BE2C (cell line): Measurements from ENCODE around the gene SLC35D2.

ENCODE experiments used
- DNase-seq: peaks from one replicate; pipeline ENCODE4 v3.0.0-alpha.2; 2020
- H3K27me3 ChIP-seq: fragments of 250-450 bp; sonication (Bioruptor Pico); 2 replicates; pipeline ENCODE4 v1.5.1; 2020; ENCODE audit warnings: mild to moderate bottlenecking
- H3K36me3 ChIP-seq: fragments of 250-450 bp; sonication (Bioruptor Pico); 2 replicates; pipeline ENCODE4 v1.5.1; 2020; ENCODE audit warnings: mild to moderate bottlenecking
- H3K4me1 ChIP-seq: fragments of 250-450 bp; sonication (Bioruptor Pico); 2 replicates; pipeline ENCODE4 v1.5.1; 2020
- H3K4me3 ChIP-seq: 2 replicates; pipeline ENCODE4 v1.5.1; 2011; ENCODE audit warnings: low read depth, low read length
- H3K9me3 ChIP-seq: fragments of 250-450 bp; sonication (Bioruptor Pico); 2 replicates; pipeline ENCODE4 v1.5.1; 2020
- CTCF ChIP-seq: IDR thresholded peaks from 2 replicates; pipeline ENCODE4 v1.5.1; 2012; ENCODE audit warnings: mild to moderate bottlenecking, low read depth, low read length

The SLC35D2 gene

DNA sequence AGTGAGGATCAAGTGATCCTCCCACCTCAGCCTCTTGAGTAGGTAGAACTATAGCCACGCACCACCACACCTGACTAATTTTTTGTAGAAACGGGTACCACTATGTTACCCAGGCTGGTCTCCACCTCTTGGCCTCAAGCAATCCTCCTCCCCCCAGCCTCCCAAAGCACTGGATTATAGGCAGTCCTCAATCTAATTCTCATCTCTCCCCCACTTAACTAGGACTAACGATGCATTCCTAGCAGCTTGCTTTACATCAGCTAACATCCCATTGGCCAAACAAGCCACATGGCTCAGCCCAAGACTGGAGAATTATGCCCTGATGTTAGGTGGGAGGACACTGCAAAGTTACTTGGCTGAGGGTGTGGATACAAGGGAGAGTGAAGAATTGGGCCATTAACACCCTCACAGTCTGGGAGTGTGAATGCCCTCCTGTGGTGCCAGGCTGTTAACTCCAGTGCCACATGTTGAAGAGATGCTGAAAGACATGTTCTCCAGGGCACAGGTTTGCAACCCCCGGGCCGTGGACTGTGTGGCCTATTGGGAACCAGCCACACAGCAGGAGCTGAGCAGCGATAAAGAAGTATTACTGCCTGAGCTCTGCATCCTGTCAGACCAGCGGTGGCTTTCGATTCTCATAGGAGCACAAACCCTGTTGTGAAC is 39.9 kb upstream of the SLC35D2 start:
- no peak for DNase-seq
- TF ChIP-seq CTCF: no peak
- H3K36me3 ChIP-seq: no peaks in the 10 kb centered on the region
- H3K27me3 ChIP-seq: no peaks in the 10 kb centered on the region
- H3K4me3 ChIP-seq: no peak overlapping the region
- H3K4me1 ChIP-seq: peaks cover 9% of the 10 kb centered on the region
- no peaks in the 10 kb centered on the region for H3K9me3 ChIP-seq

GRCh38 chr9:96420468-96421219 is 37.1 kb upstream of the SLC35D2 start:
- Histone ChIP-seq H3K27me3 (no peaks in the 10 kb centered on the region), H3K4me3 (no peak overlapping the region), H3K9me3 (no peaks in the 10 kb centered on the region), H3K36me3 (no peaks in the 10 kb centered on the region; the same call in 1 of the 2 replicates), H3K4me1 (peaks cover 9% of the 10 kb centered on the region)
- DNase-seq: no peak
- no peak for TF ChIP-seq CTCF

DNA sequence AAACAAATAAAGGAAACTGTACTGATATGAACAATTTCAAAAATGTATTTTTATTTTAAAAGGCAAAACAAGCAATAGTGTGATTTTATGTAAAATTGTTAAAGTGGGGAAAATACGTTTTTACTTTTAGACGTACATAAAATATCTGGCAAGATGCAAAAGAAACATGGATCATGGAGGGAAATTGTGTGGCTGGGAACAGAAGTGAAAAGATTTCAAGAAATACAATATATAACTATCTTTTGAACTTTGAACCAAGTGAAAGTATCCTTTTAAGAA is 36.1 kb upstream of the SLC35D2 start:
- Histone ChIP-seq H3K9me3 (no peaks in the 10 kb centered on the region), H3K27me3 (no peaks in the 10 kb centered on the region), H3K36me3 (no peaks in the 10 kb centered on the region; the same call in 1 of the 2 replicates), H3K4me3 (peak overlapping the region; percentile 80), H3K4me1 (peaks cover 9% of the 10 kb centered on the region)
- TF ChIP-seq CTCF: no peak
- DNase-seq: no peak

GRCh38 chr9:96418920-96419690 is 35.6 kb upstream of the SLC35D2 start:
- H3K4me3 ChIP-seq: peak overlapping the region; percentile 80
- no peaks in the 10 kb centered on the region for H3K27me3 ChIP-seq
- no peaks in the 10 kb centered on the region; the same call in 1 of the 2 replicates for H3K36me3 ChIP-seq
- DNase-seq: peak; percentile 84
- H3K4me1 ChIP-seq: peaks cover 9% of the 10 kb centered on the region
- TF ChIP-seq CTCF: no peak
- no peaks in the 10 kb centered on the region for H3K9me3 ChIP-seq

GRCh38 chr9:96418083-96418919 is 34.8 kb upstream of the SLC35D2 start, which contains the start of gene ZNF367:
TSS of gene ZNF367 (minus strand) at chr9:96418370. CDS start at chr9:96418032, 338 bp downstream.
- DNase-seq: peak; percentile 99
- peak within 1 kb of the TSS; percentile 96 for H3K4me3 ChIP-seq
- peaks cover 9% of the 10 kb centered on the region for H3K4me1 ChIP-seq
- no peaks in the 10 kb centered on the region for H3K9me3 ChIP-seq
- no peaks in the 10 kb centered on the region; the same call in 1 of the 2 replicates for H3K36me3 ChIP-seq
- H3K27me3 ChIP-seq: no peaks in the 10 kb centered on the region
- TF ChIP-seq CTCF: no peak
